NCI-H748 treated with DMSO at 0.1 percent for 48 hours (cell line): ENCODE measurements around the gene ZNF771.
"Not testable (repeated sequence)": the region's sequence is repeated elsewhere in the genome, so short reads cannot be mapped to it uniquely, and the experiment has no call there.

Source experiments
- DNase-seq: peaks from one replicate; lab custom pipeline; 2025; lab: John Stamatoyannopoulos, UW

Gene ZNF771

GRCh38 chr16:30430428-30430970, 23.1 kb downstream of the ZNF771 start:
- no peak for DNase-seq

GRCh38 chr16:30434852-30435251, 27.4 kb downstream of the ZNF771 start:
- no peak for DNase-seq

- no peak for DNase-seq
These were observed 30.2 kb downstream of the ZNF771 start for GRCh38 chr16:30437511-30438046.

GRCh38 chr16:30438835-30439234, 31.4 kb downstream of the ZNF771 start:
- DNase-seq, result no peak

DNA sequence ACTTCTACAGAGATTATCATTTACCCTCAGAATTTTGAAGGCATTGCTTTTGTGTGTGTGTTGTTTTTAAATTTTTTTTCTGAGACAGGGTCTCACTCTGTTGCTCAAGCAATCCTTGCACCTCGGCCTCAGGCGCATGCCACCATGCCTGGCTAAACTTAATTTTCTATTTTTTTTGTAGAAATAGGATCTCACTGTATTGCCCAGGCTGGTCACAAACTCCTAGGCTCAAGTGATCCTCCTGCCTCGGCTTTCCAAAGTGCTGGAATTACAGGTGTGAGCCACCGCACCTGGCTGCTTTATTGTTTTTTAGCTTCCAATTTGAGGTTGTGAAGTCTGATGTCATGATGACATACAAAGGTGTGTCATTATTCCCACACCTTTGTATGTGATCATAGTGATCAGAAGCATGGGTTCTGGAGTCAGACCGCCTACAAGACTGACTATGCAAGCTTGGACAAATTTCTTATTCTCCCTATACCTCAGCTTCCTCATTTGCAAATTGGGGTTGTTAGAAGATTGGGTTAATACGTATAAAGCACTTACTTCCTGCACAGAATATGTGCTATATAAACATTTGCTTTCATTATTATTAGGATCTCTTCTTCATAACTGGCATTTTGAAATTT, 32.4 kb downstream of the ZNF771 start:
- DNase-seq, result no peak

- DNase-seq, result no peak
These were observed 36.2 kb downstream of the ZNF771 start for GRCh38 chr16:30443631-30444030.

DNA sequence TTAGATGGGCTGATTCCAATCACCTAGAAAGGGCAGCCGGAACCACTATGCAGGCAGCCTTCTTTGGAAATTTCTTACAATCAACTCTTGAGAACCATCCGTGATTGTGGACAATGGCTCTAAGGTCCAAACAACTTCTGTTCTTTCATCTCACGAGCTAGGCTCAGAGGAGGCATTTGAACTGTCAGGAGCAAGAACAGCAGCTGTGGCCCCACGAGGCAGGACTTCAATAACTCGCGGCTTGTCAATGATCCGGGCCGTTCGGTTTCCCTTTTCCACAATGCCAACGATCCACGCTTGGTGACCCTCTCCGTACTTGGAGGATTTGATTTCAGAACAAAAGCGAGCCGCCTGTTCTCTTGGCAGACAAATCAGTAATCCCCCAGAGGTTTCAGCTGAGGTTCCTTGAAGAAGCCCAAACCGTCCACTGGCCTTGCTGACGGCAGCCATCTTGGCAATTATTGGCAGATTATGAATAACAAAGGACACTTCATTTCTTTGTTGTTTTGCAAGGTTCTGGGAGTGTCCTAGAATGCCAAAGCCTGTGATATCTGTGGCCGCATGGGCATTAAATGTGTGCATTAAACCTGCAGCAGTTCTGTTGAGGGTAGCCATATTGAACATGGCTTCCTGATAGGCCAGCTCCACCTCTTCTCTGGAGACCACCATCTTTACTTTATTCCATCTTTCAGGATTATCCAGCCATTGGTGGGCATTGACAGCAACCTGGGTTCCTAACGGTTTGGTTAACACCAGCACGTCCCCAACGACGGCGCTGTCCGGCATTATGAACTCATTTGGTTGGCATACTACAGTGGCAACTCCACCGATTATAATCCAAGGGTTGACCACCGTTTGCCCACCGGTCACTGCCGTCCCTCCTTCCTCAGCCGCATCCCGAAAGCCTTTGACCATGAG, 37.1 kb downstream of the ZNF771 start:
- DNase-seq, result no peak

- no peak for DNase-seq
These were observed 37.7 kb downstream of the ZNF771 start for GRCh38 chr16:30445149-30445407.

GRCh38 chr16:30445408-30446202, 38.2 kb downstream of the ZNF771 start, which contains the start of gene SEPHS2:
Gene SEPHS2 (minus strand): TSS chr16:30445874. CDS start chr16:30445727, 147 bp downstream.
- peak; percentile 64 for DNase-seq

DNA sequence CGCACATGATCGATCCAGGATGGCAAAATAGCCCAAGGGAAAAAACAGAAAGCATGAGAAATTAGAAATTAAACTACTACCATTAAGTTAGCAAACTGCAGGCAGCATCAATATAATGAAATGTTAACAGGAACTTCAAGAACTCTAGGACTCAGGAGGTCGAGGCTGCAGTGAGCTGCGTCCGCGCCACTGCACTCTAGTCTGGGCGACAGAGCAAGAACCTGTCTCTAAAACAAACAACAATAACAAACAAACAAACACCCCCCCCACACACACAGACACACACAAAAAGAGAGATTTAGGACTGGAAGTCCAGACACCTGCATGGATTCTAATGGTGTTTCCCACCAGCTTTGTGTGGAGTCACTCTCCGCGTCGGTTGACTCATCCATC, 38.8 kb downstream of the ZNF771 start:
- DNase-seq, result no peak

- DNase-seq, result no peak
These were observed 40.3 kb downstream of the ZNF771 start for GRCh38 chr16:30447512-30448226.

DNA sequence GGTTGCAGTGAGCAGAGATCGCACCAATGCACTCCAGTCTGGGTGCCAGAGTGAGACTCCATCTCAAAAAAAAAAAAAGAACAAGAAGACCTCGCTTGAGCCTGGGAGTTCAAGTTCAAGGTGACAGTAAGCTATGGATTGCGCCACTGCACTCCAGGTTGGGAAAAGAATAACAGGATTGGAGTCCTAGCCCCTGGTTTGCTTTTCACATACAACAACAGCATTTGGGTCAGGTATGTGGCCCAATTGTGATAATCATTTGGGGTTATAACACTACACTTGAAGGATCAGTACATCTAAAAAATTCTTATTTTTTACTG, 41.7 kb downstream of the ZNF771 start:
- no peak for DNase-seq

- not testable (repeated sequence) for DNase-seq
These were observed 45.5 kb downstream of the ZNF771 start for GRCh38 chr16:30452709-30453580.

GRCh38 chr16:30456302-30456701, 48.9 kb downstream of the ZNF771 start:
- no peak for DNase-seq

DNA sequence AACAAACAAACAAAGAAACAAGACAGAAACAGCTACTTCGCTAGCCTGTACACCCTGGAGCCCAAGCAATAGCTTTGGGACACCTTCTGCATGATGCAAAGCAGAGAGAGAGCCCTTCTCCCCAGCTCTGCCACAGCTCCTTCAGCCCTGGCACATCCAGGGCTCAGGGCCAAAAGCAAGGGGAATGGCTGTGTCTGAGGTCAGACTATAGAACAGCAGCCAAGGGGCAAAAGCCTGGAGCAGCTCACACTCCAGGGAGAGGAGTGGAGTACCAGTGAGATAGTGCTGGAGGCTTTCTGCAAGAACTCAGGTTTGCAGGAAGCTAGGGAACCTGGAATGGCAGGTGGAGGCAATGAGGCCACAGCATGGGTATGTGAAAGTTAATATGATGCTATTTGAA, 49.9 kb downstream of the ZNF771 start:
- DNase-seq, result no peak

- DNase-seq, result no peak
These were observed 50.5 kb downstream of the ZNF771 start for GRCh38 chr16:30457743-30458560.

DNA sequence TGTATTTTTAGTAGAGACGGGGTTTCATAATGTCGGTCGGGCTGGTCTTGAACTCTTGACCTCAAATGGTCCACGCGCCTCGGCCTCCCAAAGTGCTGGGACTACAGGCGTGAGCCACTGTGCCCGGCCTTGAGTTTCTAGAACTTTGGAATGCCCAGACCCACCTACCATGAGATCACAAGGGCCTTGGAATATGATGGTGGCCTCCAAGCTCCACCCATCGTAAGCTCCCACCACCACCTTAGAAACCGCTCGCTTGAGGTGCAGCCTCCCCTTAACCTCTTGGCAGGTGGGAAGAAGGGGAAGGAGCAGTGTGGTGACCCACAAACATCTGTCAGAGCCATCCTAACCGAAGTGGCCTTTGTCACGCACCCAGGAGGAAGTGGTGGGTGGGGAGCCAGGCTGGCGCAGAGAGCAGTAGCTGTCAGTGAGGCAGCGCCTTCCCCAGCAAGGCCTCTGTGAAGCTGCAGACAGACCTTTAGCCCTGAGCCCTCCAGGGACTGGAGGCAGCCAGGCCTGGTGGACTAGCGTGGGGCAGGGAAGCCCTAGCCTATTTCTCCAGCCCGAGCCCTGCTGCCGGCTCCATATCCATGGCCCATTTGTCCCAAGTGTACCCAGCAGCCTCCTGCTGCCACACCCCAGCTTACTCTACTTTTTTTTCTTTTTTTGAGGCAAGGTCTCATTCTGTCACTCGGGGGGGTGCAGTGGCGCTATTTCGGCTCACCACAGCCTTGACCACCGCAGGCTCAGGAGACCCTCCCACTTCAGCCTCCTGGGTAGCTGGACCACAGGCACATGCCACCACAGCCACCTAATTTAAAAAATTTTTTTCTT, 51.4 kb downstream of the ZNF771 start:
- DNase-seq, result no peak

DNA sequence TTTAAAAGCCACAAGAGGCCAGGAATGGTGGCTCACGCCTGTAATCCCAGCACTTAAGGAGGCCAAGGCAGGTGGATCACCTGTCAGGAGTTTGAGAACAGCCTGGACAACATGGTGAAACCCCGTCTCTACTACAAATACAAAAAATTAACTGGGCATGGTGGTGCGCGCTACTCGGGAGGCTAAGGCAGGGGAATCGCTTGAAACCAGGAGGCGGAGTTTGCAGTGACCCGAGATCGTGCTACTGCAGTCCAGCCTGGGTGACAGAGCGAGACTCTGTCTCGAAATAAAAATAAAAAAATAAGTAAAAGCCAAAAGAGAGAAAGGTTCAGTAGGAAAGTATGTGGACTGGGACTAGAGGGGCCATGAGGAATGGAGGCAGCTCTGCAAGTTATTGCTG, 52.0 kb downstream of the ZNF771 start:
- DNase-seq, result no peak

- not testable (repeated sequence) for DNase-seq
These were observed 54.0 kb downstream of the ZNF771 start for GRCh38 chr16:30461426-30461825.
